Body of pancreas (tissue), 4 donors: ENCODE data around the gene UEVLD. TPM values are rescaled to one million over a fixed set of nuclear protein-coding genes. Genes with fewer than 3 reads are reported as not detected.

Experiments
- ATAC-seq: fragments of 150-250 bp; one replicate; pipeline ENCODE4 v1.9.1; 2016
- DNase-seq, 4 donors: peaks; one replicate each; pipeline ENCODE4 v3.0.0-alpha.2; 2019
- H3K27ac ChIP-seq, 4 donors: fragments of 200-600 bp; sonication (generic); 1 replicate in 3 of 4; 2 replicates in 1 of 4; pipeline versions ENCODE4 v1.5.1 to v1.6.1; 2016 to 2019; ENCODE audit warnings: mild to moderate bottlenecking in 1 of 4, mixed read lengths in 1 of 4, moderate library complexity in 1 of 4
- H3K27me3 ChIP-seq, 2 donors: fragments of 200-600 bp; sonication (generic); one replicate each; pipeline ENCODE4 v1.6.0; 2016; ENCODE audit warnings: mild to moderate bottlenecking in 1 of 2
- H3K36me3 ChIP-seq, 2 donors: fragments of 200-600 bp; sonication (generic); replicated peaks in 1 of 2; 2 replicates each; pipeline ENCODE4 v1.5.1; 2016; ENCODE audit warnings: low read depth in 2 of 2; ENCODE audit not compliant: insufficient read depth in 1 of 2
- H3K4me1 ChIP-seq: fragments of 200-600 bp; sonication (generic); one replicate; pipeline ENCODE4 v1.6.0; 2016
- H3K4me3 ChIP-seq, 2 donors: fragments of 200-600 bp; sonication (generic); 1 replicate in 1 of 2; 2 replicates in 1 of 2; pipeline ENCODE4 v1.5.1; 2016 to 2019
- H3K9me3 ChIP-seq, 3 donors: fragments of 200-600 bp; sonication (generic); 1 replicate in 2 of 3; 2 replicates in 1 of 3; pipeline ENCODE4 v1.5.1; 2016
- CTCF ChIP-seq, 7 experiments: fragments of 450-650 bp in 4 of 7; fragments of 200-600 bp in 3 of 7; sonication (generic) in 3 of 7; IDR thresholded peaks; one replicate each; pipeline ENCODE4 v1.5.1; 2016 to 2019; ENCODE audit warnings: antibody characterized with exemption in 7 of 7
- POLR2A ChIP-seq, 3 donors: fragments of 450-650 bp; IDR thresholded peaks; one replicate each; pipeline ENCODE4 v1.6.1; 2016; ENCODE audit warnings: antibody characterized with exemption in 3 of 3, mild to moderate bottlenecking in 2 of 3
- WGBS, 2 donors: methylation state at CpG; one replicate each; pipeline ENCODE4 v1.1.5; 2017; 5-methylcytosine and 5-hydroxymethylcytosine counted together
- intact Hi-C: fragments of 100-400 bp; cut with DNase I; formaldehyde crosslinking; loops from one replicate; pipeline ENCODE4 v1.15.1; 2023
- total RNA-seq, 2 donors: library from RNA; depleted of rRNA; stranded (reverse); fragments of >200 nt; gene quantifications; one replicate each; pipeline ENCODE4 v1.1.0, GENCODE V29; 2016

UEVLD gene
- total RNA-seq, 2 donors from 2014 or later: 5.6 to 8.8 TPM

- Histone ChIP-seq H3K4me1 (peaks cover under 1% of the 10 kb centered on the region), H3K27ac (no peak overlapping the region), H3K27me3 (no peaks in the 10 kb centered on the region), H3K9me3 (no peaks in the 10 kb centered on the region), H3K4me3 (no peak overlapping the region), H3K36me3 (no peaks in the 10 kb centered on the region)
- 79% methylated on average over 1 of the region's 1 CpG for WGBS, 2 donors
- intact Hi-C loops: no loop called here
- DNase-seq (no peak), ATAC-seq (no peak)
- no peak for TF ChIP-seq POLR2A (IDR thresholded peaks at IDR 0.05)
- TF ChIP-seq CTCF (IDR thresholded peaks at IDR 0.05): no peak
These were observed 6.7 kb downstream of the UEVLD start for GRCh38 chr11:18581825-18582224.

- Histone ChIP-seq H3K27me3 (no peaks in the 10 kb centered on the region), H3K36me3 (peaks cover 0 to 3% of the 10 kb centered on the region in 2 donors), H3K4me1 (no peaks in the 10 kb centered on the region), H3K9me3 (no peaks in the 10 kb centered on the region), H3K4me3 (no peak overlapping the region), H3K27ac (no peak overlapping the region)
- DNase-seq (no peak), ATAC-seq (no peak)
- intact Hi-C loops: no loop called here
- TF ChIP-seq POLR2A (IDR thresholded peaks at IDR 0.05): no peak
- no peak for TF ChIP-seq CTCF (IDR thresholded peaks at IDR 0.05)
- WGBS, 2 donors: 63 to 69% methylated on average over 2 of the region's 2 CpGs
These were observed 8.3 kb downstream of the UEVLD start for GRCh38 chr11:18580113-18580766.

DNA sequence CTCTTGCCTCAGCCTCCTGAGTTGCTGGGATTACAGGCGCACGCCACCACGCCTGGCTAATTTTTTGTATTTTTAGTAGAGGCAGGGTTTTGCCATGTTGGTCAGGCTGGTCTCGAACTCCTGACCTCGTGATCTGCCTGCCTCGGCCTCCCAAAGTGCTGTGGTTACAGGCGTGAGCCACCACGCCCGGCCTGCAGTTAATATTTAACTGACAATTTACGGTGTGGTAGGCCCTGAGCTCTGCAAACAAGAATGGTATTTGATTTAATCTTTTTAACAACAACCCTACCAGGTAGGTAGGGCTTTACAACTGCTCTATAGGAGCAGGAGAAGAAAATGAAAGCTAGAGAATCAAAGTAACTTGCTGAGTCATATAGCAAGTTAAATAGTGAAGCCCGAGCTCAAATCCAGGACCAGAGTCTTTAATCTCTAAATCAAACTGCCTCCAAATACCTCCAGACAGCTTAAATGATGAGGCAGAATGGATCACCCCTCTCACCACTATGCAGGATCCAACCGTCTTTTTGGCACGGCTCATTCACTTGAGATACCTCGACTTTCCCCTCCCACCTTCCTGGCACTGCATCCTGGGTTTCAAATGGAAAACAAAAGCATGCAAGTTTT, 9.4 kb downstream of the UEVLD start:
- intact Hi-C loops: no loop called here
- no peak for DNase-seq
- WGBS, 2 donors: 76 to 86% methylated on average over 14 of the region's 14 CpGs
- Histone ChIP-seq H3K9me3 (no peaks in the 10 kb centered on the region), H3K27ac (no peak overlapping the region), H3K4me1 (no peaks in the 10 kb centered on the region), H3K36me3 (peaks cover 0 to 3% of the 10 kb centered on the region in 2 donors), H3K27me3 (no peaks in the 10 kb centered on the region), H3K4me3 (no peak overlapping the region)
- no peak for ATAC-seq
- no peak for TF ChIP-seq CTCF (IDR thresholded peaks at IDR 0.05)
- no peak for TF ChIP-seq POLR2A (IDR thresholded peaks at IDR 0.05)

DNA sequence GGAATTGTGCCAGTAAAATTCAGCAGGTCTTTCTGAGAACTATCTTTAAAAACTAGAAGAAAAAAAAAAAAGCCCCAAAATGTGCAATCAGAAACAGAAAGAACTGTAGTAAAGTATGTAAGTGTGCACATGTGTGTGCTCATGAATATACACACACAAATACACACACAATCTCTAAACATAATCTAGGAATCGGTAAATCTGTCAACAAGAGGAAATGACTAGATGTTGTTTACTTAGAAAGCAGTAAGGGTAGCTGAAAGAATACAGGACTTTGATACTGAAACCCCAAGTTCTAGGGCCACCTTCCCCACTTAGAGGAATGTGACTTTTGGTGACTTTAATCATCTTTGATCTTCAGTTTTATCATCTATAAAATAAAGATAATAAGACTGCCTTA, 13.2 kb downstream of the UEVLD start:
- ATAC-seq: no peak
- no peak overlapping the region for H3K4me3 ChIP-seq
- no peak overlapping the region for H3K27ac ChIP-seq
- 38 to 43% methylated on average over 1 of the region's 1 CpG for WGBS, 2 donors
- H3K27me3 ChIP-seq: no peaks in the 10 kb centered on the region
- no peak for DNase-seq
- no peaks in the 10 kb centered on the region for H3K9me3 ChIP-seq
- H3K4me1 ChIP-seq: no peaks in the 10 kb centered on the region
- no peak for TF ChIP-seq POLR2A (IDR thresholded peaks at IDR 0.05)
- TF ChIP-seq CTCF (IDR thresholded peaks at IDR 0.05): no peak
- intact Hi-C loops: no loop called here
- peaks cover 0 to 3% of the 10 kb centered on the region in 2 donors for H3K36me3 ChIP-seq

DNA sequence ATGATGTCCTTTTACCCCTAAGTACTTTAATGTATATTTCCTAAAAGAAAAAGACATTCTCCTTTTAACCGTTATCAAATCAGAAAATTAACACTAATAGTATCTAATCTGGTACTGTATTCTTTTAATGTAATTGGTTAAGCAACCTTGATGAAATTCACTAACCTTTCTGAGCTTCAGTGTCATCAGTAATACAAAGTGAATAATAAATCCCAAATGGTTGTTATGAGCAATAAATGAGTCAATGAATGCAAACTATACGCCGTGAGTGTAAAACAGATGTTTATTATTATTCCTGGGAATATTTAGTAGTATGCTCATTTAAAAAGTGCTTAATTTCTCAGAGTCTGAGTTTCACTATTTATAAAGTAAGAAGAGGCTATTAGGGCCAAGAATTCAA, 21.5 kb downstream of the UEVLD start:
- H3K27me3 ChIP-seq: no peaks in the 10 kb centered on the region
- H3K4me1 ChIP-seq: no peaks in the 10 kb centered on the region
- no peaks in the 10 kb centered on the region for H3K9me3 ChIP-seq
- 92 to 93% methylated on average over 3 of the region's 3 CpGs for WGBS, 2 donors
- intact Hi-C loops: no loop called here
- peaks cover 0 to 1% of the 10 kb centered on the region in 2 donors for H3K36me3 ChIP-seq
- DNase-seq (no peak), ATAC-seq (no peak)
- H3K4me3 ChIP-seq: no peak overlapping the region
- TF ChIP-seq CTCF (IDR thresholded peaks at IDR 0.05) (no peak), POLR2A (IDR thresholded peaks at IDR 0.05) (no peak)
- no peak overlapping the region for H3K27ac ChIP-seq
